T-cell (primary cell): ENCODE data around the gene LRRFIP2. TPM values are rescaled to one million over a fixed set of nuclear protein-coding genes. Genes with fewer than 3 reads are reported as not detected.

Experiments
- ATAC-seq, 4 experiments: fragments of 200-7000 bp in 3 of 4; fragments of 150-1000 bp in 1 of 4; cut with Tn5 transposase; replicated peaks in 1 of 4; 1 replicate in 3 of 4; 2 replicates in 1 of 4; pipeline ENCODE4 v1.10.0; 2021; ENCODE audit warnings: moderate library complexity in 3 of 4, mild to moderate bottlenecking in 2 of 4, moderate number of reproducible peaks in 1 of 4
- CTCF ChIA-PET, 2 donors: fragments of 300-600 bp; sonication (Branson Sonifier 250); formaldehyde crosslinking; loops; one replicate each; lab custom pipeline; 2022; ENCODE audit warnings: antibody characterized with exemption in 2 of 2; lab: Charles Lee
- POLR2A ChIA-PET, 2 donors: fragments of 300-600 bp; sonication (Branson Sonifier 250); formaldehyde crosslinking; loops; one replicate each; lab custom pipeline; 2022; ENCODE audit warnings: antibody characterized with exemption in 2 of 2; lab: Charles Lee
- DNase-seq, 35 experiments: peaks; one replicate each; pipeline versions ENCODE4 v3.0.0 to v3.0.0-alpha.2; 2013 to 2023
- H3K27ac ChIP-seq: one replicate; pipeline ENCODE4 v1.5.1; 2013; ENCODE audit warnings: low read length
- H3K27me3 ChIP-seq, 2 experiments: replicated peaks in 1 of 2; 1 replicate in 1 of 2; 2 replicates in 1 of 2; pipeline versions ENCODE4 v1.6.1 to v1.7.0; 2013; ENCODE audit warnings: low read length in 1 of 2, mixed read lengths in 1 of 2; ENCODE audit not compliant: control insufficient read depth in 2 of 2, insufficient read depth in 2 of 2; ENCODE audit errors: extremely low read depth in 1 of 2
- H3K36me3 ChIP-seq, 2 donors: 1 replicate in 1 of 2; 2 replicates in 1 of 2; pipeline versions ENCODE4 v1.6.1 to v1.7.0; 2013; ENCODE audit warnings: low read length in 1 of 2; ENCODE audit not compliant: control insufficient read depth in 2 of 2, insufficient read depth in 1 of 2; ENCODE audit errors: extremely low read depth in 1 of 2
- H3K4me1 ChIP-seq, 2 experiments: 1 replicate in 1 of 2; 2 replicates in 1 of 2; pipeline versions ENCODE4 v1.6.1 to v1.7.0; 2013; ENCODE audit warnings: low read length in 2 of 2, mixed read lengths in 1 of 2; ENCODE audit not compliant: insufficient read depth in 2 of 2, control insufficient read depth in 1 of 2; ENCODE audit errors: extremely low read depth in 1 of 2
- H3K4me3 ChIP-seq, 2 donors: 1 replicate in 1 of 2; 2 replicates in 1 of 2; pipeline versions ENCODE4 v1.5.1 to v1.7.0; 2013; ENCODE audit warnings: mild to moderate bottlenecking in 2 of 2, low read length in 1 of 2, moderate library complexity in 1 of 2; ENCODE audit not compliant: control insufficient read depth in 1 of 2; ENCODE audit errors: extremely low read depth in 1 of 2
- H3K9me3 ChIP-seq: 2 replicates; pipeline ENCODE4 v1.7.0; 2013
- H3K27ac Mint-ChIP-seq, 2 donors: one replicate each; pipeline ENCODE4 v1.8.0; 2020 to 2021; ENCODE audit warnings: mild to moderate bottlenecking in 2 of 2, mixed read lengths in 2 of 2
- H3K27me3 Mint-ChIP-seq, 2 donors: one replicate each; pipeline ENCODE4 v1.8.0; 2021 to 2022; ENCODE audit warnings: mixed read lengths in 2 of 2
- H3K36me3 Mint-ChIP-seq: one replicate; pipeline ENCODE4 v1.8.0; 2021; ENCODE audit warnings: mixed read lengths
- H3K4me1 Mint-ChIP-seq, 3 donors: one replicate each; pipeline ENCODE4 v1.8.0; 2020 to 2022; ENCODE audit warnings: mixed read lengths in 3 of 3, mild to moderate bottlenecking in 1 of 3
- H3K4me3 Mint-ChIP-seq, 3 donors: one replicate each; pipeline ENCODE4 v1.8.0; 2020 to 2022; ENCODE audit warnings: mild to moderate bottlenecking in 3 of 3, mixed read lengths in 3 of 3, moderate library complexity in 3 of 3
- H3K9me3 Mint-ChIP-seq, 3 donors: one replicate each; pipeline ENCODE4 v1.8.0; 2020 to 2022; ENCODE audit warnings: mixed read lengths in 3 of 3
- WGBS: methylation state at CpG from one replicate; pipeline ENCODE4 v1.1.5; 2013; ENCODE audit warnings: missing lambda C conversion rate; ENCODE audit not compliant: insufficient coverage; 5-methylcytosine and 5-hydroxymethylcytosine counted together
- total RNA-seq, 35 experiments: library from RNA in 6 of 35; stranded (reverse) in 6 of 35; fragments of 120-200 nt in 1 of 35; gene quantifications; one replicate each; pipeline versions ENCODE4 v1.2.1 to v1.2.4 and lab custom pipeline; 2013 to 2026

LRRFIP2 gene
- total RNA-seq, 5 donors from 2014 or later (not counting 1 experiment from before 2014, with no cell fraction given), result 26.0 to 39.3 (median 32.9) TPM

DNA sequence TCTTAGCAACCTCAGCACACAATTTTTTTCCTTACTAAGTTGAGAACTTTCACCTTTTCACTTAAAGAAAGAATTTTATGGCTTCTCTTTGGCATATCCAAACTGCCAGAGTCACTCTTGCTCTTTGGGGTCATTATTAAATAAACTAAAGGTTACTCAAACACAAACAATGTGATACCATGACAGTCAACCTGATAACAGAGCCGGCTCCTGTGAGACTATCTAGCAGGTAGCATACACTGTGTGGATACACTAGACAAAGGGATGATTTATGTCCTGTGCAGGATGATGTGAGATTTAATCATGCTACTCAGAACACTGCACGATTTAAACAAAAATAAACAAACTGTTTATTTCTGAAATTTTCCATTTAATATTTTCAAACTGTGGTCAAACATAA, 35.6 kb downstream of the LRRFIP2 start:
- ATAC-seq (no peak), DNase-seq (no peak)
- H3K9me3 Mint-ChIP-seq, result no peaks in the 10 kb centered on the region
- peaks cover 8 to 10% (median 8%) of the 10 kb centered on the region in 3 donors for H3K4me1 Mint-ChIP-seq
- Histone ChIP-seq H3K27ac (no peak overlapping the region), H3K36me3 (peaks cover 0 to 16% of the 10 kb centered on the region in 2 donors), H3K4me3 (no peak overlapping the region), H3K9me3 (no peaks in the 10 kb centered on the region), H3K4me1 (no peaks in the 10 kb centered on the region), H3K27me3 (no peaks in the 10 kb centered on the region)
- no peaks in the 10 kb centered on the region for H3K27me3 Mint-ChIP-seq
- WGBS, result no CpG with 5 or more reads among the region's 2 CpGs
- no peak overlapping the region for H3K4me3 Mint-ChIP-seq
- CTCF ChIA-PET, result no interaction called here
- POLR2A ChIA-PET, result no interaction called here
- no peak overlapping the region for H3K27ac Mint-ChIP-seq
- peaks cover 19% of the 10 kb centered on the region for H3K36me3 Mint-ChIP-seq

DNA sequence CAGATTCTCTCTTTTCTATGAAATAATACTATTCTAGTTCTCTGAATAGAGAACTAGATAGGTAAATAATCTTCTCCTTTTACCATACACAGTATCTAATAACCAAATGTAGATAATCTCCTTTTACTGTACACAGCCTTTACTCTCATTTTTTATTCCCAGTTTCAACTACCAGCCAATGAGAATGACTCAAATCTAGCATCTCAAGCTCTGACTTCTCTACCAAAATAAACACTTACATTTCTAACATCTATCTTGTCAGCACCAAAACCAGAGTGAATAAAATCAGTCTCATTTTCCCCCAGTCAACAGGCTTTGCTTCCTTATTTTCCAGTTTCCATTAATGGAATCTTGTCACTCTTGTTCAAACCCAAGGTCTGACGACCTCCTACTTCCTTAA, 36.9 kb downstream of the LRRFIP2 start:
- no peak overlapping the region for H3K27ac Mint-ChIP-seq
- H3K4me1 Mint-ChIP-seq, result peaks cover 10 to 11% (median 11%) of the 10 kb centered on the region in 3 donors
- H3K9me3 Mint-ChIP-seq, result no peaks in the 10 kb centered on the region
- no peak overlapping the region for H3K4me3 Mint-ChIP-seq
- Histone ChIP-seq H3K27ac (no peak overlapping the region), H3K27me3 (no peaks in the 10 kb centered on the region), H3K36me3 (peaks cover 0 to 4% of the 10 kb centered on the region in 2 donors), H3K4me3 (no peak overlapping the region), H3K4me1 (no peaks in the 10 kb centered on the region), H3K9me3 (no peaks in the 10 kb centered on the region)
- no peaks in the 10 kb centered on the region for H3K27me3 Mint-ChIP-seq
- H3K36me3 Mint-ChIP-seq, result peaks cover 11% of the 10 kb centered on the region
- 91% methylated on average over 1 of the region's 1 CpG for WGBS
- no peak for DNase-seq
- CTCF ChIA-PET, result no interaction called here
- ATAC-seq, result no peak
- POLR2A ChIA-PET, result no interaction called here

DNA sequence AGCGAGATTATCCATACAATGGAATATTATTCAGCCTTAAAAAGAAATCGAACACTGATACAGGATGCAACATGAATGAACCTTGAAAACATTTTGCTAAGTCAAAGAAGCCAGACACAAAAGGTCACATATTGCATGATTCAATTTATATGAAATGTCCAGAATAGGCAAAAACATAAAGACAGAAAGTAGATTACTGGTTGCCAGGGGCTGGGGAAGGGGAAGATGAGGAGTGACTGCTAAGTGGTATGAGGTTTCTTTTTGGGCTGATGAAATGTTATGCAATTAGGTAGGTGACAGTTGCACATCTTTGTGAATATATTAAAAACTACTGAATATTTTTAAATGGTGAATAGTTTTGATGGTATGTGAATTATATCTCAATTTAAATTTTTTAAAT, 38.3 kb downstream of the LRRFIP2 start:
- H3K9me3 Mint-ChIP-seq, result no peaks in the 10 kb centered on the region
- Histone ChIP-seq H3K36me3 (no peaks in the 10 kb centered on the region), H3K27me3 (no peaks in the 10 kb centered on the region), H3K27ac (no peak overlapping the region), H3K9me3 (no peaks in the 10 kb centered on the region), H3K4me3 (no peak overlapping the region), H3K4me1 (no peaks in the 10 kb centered on the region)
- H3K4me3 Mint-ChIP-seq, result no peak overlapping the region
- peaks cover 7% of the 10 kb centered on the region for H3K36me3 Mint-ChIP-seq
- H3K27ac Mint-ChIP-seq, result no peak overlapping the region
- 100% methylated on average over 1 of the region's 2 CpGs for WGBS
- CTCF ChIA-PET, result no interaction called here
- H3K27me3 Mint-ChIP-seq, result no peaks in the 10 kb centered on the region
- POLR2A ChIA-PET, result no interaction called here
- H3K4me1 Mint-ChIP-seq, result peaks cover 14 to 17% (median 17%) of the 10 kb centered on the region in 3 donors
- DNase-seq (no peak), ATAC-seq (no peak)

GRCh38 chr3:37135561-37135960, 38.8 kb downstream of the LRRFIP2 start:
- Mint-ChIP-seq H3K4me1 (peaks cover 15 to 19% (median 18%) of the 10 kb centered on the region in 3 donors), H3K4me3 (no peak overlapping the region), H3K27me3 (no peaks in the 10 kb centered on the region), H3K9me3 (no peaks in the 10 kb centered on the region), H3K27ac (no peak overlapping the region), H3K36me3 (peaks cover 7% of the 10 kb centered on the region)
- WGBS, result 83% methylated on average over 1 of the region's 1 CpG
- DNase-seq (no peak), ATAC-seq (no peak)
- Histone ChIP-seq H3K27me3 (no peaks in the 10 kb centered on the region), H3K27ac (no peak overlapping the region), H3K9me3 (no peaks in the 10 kb centered on the region), H3K4me3 (no peak overlapping the region), H3K4me1 (no peaks in the 10 kb centered on the region), H3K36me3 (no peaks in the 10 kb centered on the region)
- POLR2A ChIA-PET, result interaction anchor here in 1 of 2 donors (0.6 kb wide), 1 partner anchor 100 kb away, joined by 4 read pairs; no protein-coding TSS in a partner anchor
- CTCF ChIA-PET, result no interaction called here

- no peaks in the 10 kb centered on the region for H3K27me3 ChIP-seq
- Mint-ChIP-seq H3K4me1 (peaks cover 10 to 20% (median 20%) of the 10 kb centered on the region in 3 donors), H3K4me3 (no peak overlapping the region), H3K27me3 (no peaks in the 10 kb centered on the region), H3K27ac (no peak overlapping the region), H3K9me3 (no peaks in the 10 kb centered on the region), H3K36me3 (peaks cover 23% of the 10 kb centered on the region)
- no peaks in the 10 kb centered on the region for H3K4me1 ChIP-seq
- ChIA-PET POLR2A (no interaction called here), CTCF (no interaction called here)
- no peak overlapping the region for H3K4me3 ChIP-seq
- H3K36me3 ChIP-seq, result no peaks in the 10 kb centered on the region
- no peak overlapping the region for H3K27ac ChIP-seq
- H3K9me3 ChIP-seq, result no peaks in the 10 kb centered on the region
- ATAC-seq (no peak), DNase-seq (no peak)
- WGBS, result no CpG with 5 or more reads among the region's 1 CpG
Observed at GRCh38 chr3:37132334-37132733, 42.0 kb downstream of the LRRFIP2 start.

DNA sequence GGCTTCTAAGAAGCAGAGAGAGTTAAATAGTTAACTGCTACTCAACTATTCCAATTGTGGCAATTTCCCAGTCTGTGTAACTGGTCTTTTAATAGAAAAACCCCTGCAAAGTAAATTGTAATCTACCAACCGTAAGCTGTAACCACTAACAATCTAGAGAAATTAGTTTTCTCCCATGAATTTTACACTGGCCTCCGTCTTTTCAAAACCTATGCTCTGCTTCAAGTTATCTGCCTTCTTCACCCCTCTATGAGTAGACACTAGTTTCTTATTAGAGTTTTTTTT, 42.6 kb downstream of the LRRFIP2 start:
- Mint-ChIP-seq H3K27ac (no peak overlapping the region), H3K9me3 (no peaks in the 10 kb centered on the region), H3K27me3 (no peaks in the 10 kb centered on the region), H3K4me3 (no peak overlapping the region), H3K4me1 (peaks cover 7 to 18% (median 17%) of the 10 kb centered on the region in 3 donors), H3K36me3 (peaks cover 29% of the 10 kb centered on the region)
- Histone ChIP-seq H3K27me3 (no peaks in the 10 kb centered on the region), H3K4me1 (no peaks in the 10 kb centered on the region), H3K4me3 (no peak overlapping the region), H3K9me3 (no peaks in the 10 kb centered on the region), H3K36me3 (no peaks in the 10 kb centered on the region), H3K27ac (no peak overlapping the region)
- DNase-seq (no peak), ATAC-seq (no peak)
- no CpG with 5 or more reads among the region's 2 CpGs for WGBS
- POLR2A ChIA-PET, result no interaction called here
- CTCF ChIA-PET, result no interaction called here
